ENCODE data around the gene INPP5A. TPM values are rescaled to one million over a fixed set of nuclear protein-coding genes. Genes with fewer than 3 reads are reported as not detected.
"Not testable (repeated sequence)": the region's sequence is repeated elsewhere in the genome, so short reads cannot be mapped to it uniquely, and the experiment has no call there.

Gene INPP5A
- polyA plus RNA-seq, 4 donors = 21.1 to 25.0 (median 22.8) TPM

GRCh38 chr10:132793213-132793612 is 255.6 kb downstream of the INPP5A start:
- Histone ChIP-seq H3K27me3 (ENCODE audit: control insufficient read depth in 3 of 3, insufficient read depth in 3 of 3, low read length in 3 of 3) (peaks cover 10 to 32% (median 13%) of the 10 kb centered on the region in 3 donors), H3K4me1 (ENCODE audit: control insufficient read depth in 3 of 3, insufficient read depth in 2 of 3, low read depth in 1 of 3, low read length in 2 of 3) (no peaks in the 10 kb centered on the region), H3K4me3 (ENCODE audit: low read depth in 1 of 3, low read length in 3 of 3) (no peak overlapping the region), H3K9me3 (ENCODE audit: control insufficient read depth in 2 of 2, insufficient read depth in 1 of 2, low read depth in 1 of 2, low read length in 1 of 2) (no peaks in the 10 kb centered on the region), H3K27ac (ENCODE audit: low read depth in 1 of 3, low read length in 2 of 3) (no peak overlapping the region), H3K36me3 (ENCODE audit: control insufficient read depth in 3 of 3, insufficient read depth in 2 of 3, low read depth in 1 of 3, low read length in 3 of 3) (no peaks in the 10 kb centered on the region)
- DNase-seq (no peak), FAIRE-seq (no peak)
- WGBS, 3 donors = 63 to 83% (median 68%) methylated on average over 8 to 9 of the region's 9 CpGs

- no peak for FAIRE-seq
- no peaks in the 10 kb centered on the region for H3K9me3 ChIP-seq (ENCODE audit: control insufficient read depth in 2 of 2, insufficient read depth in 1 of 2, low read depth in 1 of 2, low read length in 1 of 2)
- H3K4me3 ChIP-seq (ENCODE audit: low read depth in 1 of 3, low read length in 3 of 3) = no peak overlapping the region
- no peaks in the 10 kb centered on the region for H3K36me3 ChIP-seq (ENCODE audit: control insufficient read depth in 3 of 3, insufficient read depth in 2 of 3, low read depth in 1 of 3, low read length in 3 of 3)
- no peaks in the 10 kb centered on the region for H3K4me1 ChIP-seq (ENCODE audit: control insufficient read depth in 3 of 3, insufficient read depth in 2 of 3, low read depth in 1 of 3, low read length in 2 of 3)
- 56 to 67% (median 57%) methylated on average over 48 to 57 of the region's 57 CpGs for WGBS, 3 donors
- H3K27me3 ChIP-seq (ENCODE audit: control insufficient read depth in 3 of 3, insufficient read depth in 3 of 3, low read length in 3 of 3) = peaks cover 3 to 23% (median 7%) of the 10 kb centered on the region in 3 donors
- DNase-seq = no peak
- H3K27ac ChIP-seq (ENCODE audit: low read depth in 1 of 3, low read length in 2 of 3) = no peak overlapping the region
Observed at GRCh38 chr10:132793871-132794849, 256.6 kb downstream of the INPP5A start.

- no peak for FAIRE-seq
Observed at GRCh38 chr10:132796846-132797245, 259.3 kb downstream of the INPP5A start.

GRCh38 chr10:132797986-132798385 is 260.4 kb downstream of the INPP5A start:
- H3K4me1 ChIP-seq (ENCODE audit: control insufficient read depth in 3 of 3, insufficient read depth in 2 of 3, low read depth in 1 of 3, low read length in 2 of 3); DNase-seq; H3K27ac ChIP-seq (ENCODE audit: low read depth in 1 of 3, low read length in 2 of 3); H3K36me3 ChIP-seq (ENCODE audit: control insufficient read depth in 3 of 3, insufficient read depth in 2 of 3, low read depth in 1 of 3, low read length in 3 of 3); H3K9me3 ChIP-seq (ENCODE audit: control insufficient read depth in 2 of 2, insufficient read depth in 1 of 2, low read depth in 1 of 2, low read length in 1 of 2); FAIRE-seq; H3K4me3 ChIP-seq (ENCODE audit: low read depth in 1 of 3, low read length in 3 of 3); H3K27me3 ChIP-seq (ENCODE audit: control insufficient read depth in 3 of 3, insufficient read depth in 3 of 3, low read length in 3 of 3): not testable (repeated sequence)
- whole genome bisulfite sequencing, 3 donors = 89 to 91% (median 91%) methylated on average over 21 to 32 of the region's 32 CpGs

More at GRCh38 chr10:132796846-132797245, 259.3 kb downstream of the INPP5A start:
- no peaks in the 10 kb centered on the region for H3K4me1 ChIP-seq (ENCODE audit: control insufficient read depth in 3 of 3, insufficient read depth in 2 of 3, low read depth in 1 of 3, low read length in 2 of 3)
- no peaks in the 10 kb centered on the region for H3K36me3 ChIP-seq (ENCODE audit: control insufficient read depth in 3 of 3, insufficient read depth in 2 of 3, low read depth in 1 of 3, low read length in 3 of 3)
- H3K4me3 ChIP-seq (ENCODE audit: low read depth in 1 of 3, low read length in 3 of 3) = no peak overlapping the region
- DNase-seq = no peak
- H3K27me3 ChIP-seq (ENCODE audit: control insufficient read depth in 3 of 3, insufficient read depth in 3 of 3, low read length in 3 of 3) = peaks cover 0 to 2% (median 1%) of the 10 kb centered on the region in 3 donors
- 74 to 83% (median 80%) methylated on average over 20 to 21 of the region's 21 CpGs for WGBS, 3 donors
- peaks cover 0 to 2% of the 10 kb centered on the region in 2 donors for H3K9me3 ChIP-seq (ENCODE audit: control insufficient read depth in 2 of 2, insufficient read depth in 1 of 2, low read depth in 1 of 2, low read length in 1 of 2)
- H3K27ac ChIP-seq (ENCODE audit: low read depth in 1 of 3, low read length in 2 of 3) = no peak overlapping the region

- Histone ChIP-seq H3K4me3 (ENCODE audit: low read depth in 1 of 3, low read length in 3 of 3) (no peak overlapping the region), H3K36me3 (ENCODE audit: control insufficient read depth in 3 of 3, insufficient read depth in 2 of 3, low read depth in 1 of 3, low read length in 3 of 3) (no peaks in the 10 kb centered on the region), H3K27ac (ENCODE audit: low read depth in 1 of 3, low read length in 2 of 3) (no peak overlapping the region), H3K4me1 (ENCODE audit: control insufficient read depth in 3 of 3, insufficient read depth in 2 of 3, low read depth in 1 of 3, low read length in 2 of 3) (no peaks in the 10 kb centered on the region), H3K9me3 (ENCODE audit: control insufficient read depth in 2 of 2, insufficient read depth in 1 of 2, low read depth in 1 of 2, low read length in 1 of 2) (peaks cover 0 to 6% of the 10 kb centered on the region in 2 donors), H3K27me3 (ENCODE audit: control insufficient read depth in 3 of 3, insufficient read depth in 3 of 3, low read length in 3 of 3) (peaks cover 0 to 2% (median 2%) of the 10 kb centered on the region in 3 donors)
- FAIRE-seq = no peak
- WGBS, 3 donors = 80 to 87% (median 86%) methylated on average over 20 to 21 of the region's 21 CpGs
- no peak for DNase-seq
Observed at GRCh38 chr10:132798403-132798802, 260.8 kb downstream of the INPP5A start.

- peaks cover 0 to 6% of the 10 kb centered on the region in 2 donors for H3K9me3 ChIP-seq (ENCODE audit: control insufficient read depth in 2 of 2, insufficient read depth in 1 of 2, low read depth in 1 of 2, low read length in 1 of 2)
- no peak for FAIRE-seq
- whole genome bisulfite sequencing, 3 donors = 83 to 91% (median 89%) methylated on average over 10 to 15 of the region's 15 CpGs
Observed at GRCh38 chr10:132798876-132799275, 261.3 kb downstream of the INPP5A start.

GRCh38 chr10:132799865-132800264 is 262.3 kb downstream of the INPP5A start:
- 89 to 98% (median 90%) methylated on average over 10 to 11 of the region's 11 CpGs for WGBS, 3 donors

More at GRCh38 chr10:132798876-132799275, 261.3 kb downstream of the INPP5A start:
- DNase-seq = no peak
- no peaks in the 10 kb centered on the region for H3K4me1 ChIP-seq (ENCODE audit: control insufficient read depth in 3 of 3, insufficient read depth in 2 of 3, low read depth in 1 of 3, low read length in 2 of 3)
- H3K36me3 ChIP-seq (ENCODE audit: control insufficient read depth in 3 of 3, insufficient read depth in 2 of 3, low read depth in 1 of 3, low read length in 3 of 3) = no peaks in the 10 kb centered on the region
- no peak overlapping the region for H3K27ac ChIP-seq (ENCODE audit: low read depth in 1 of 3, low read length in 2 of 3)
- H3K27me3 ChIP-seq (ENCODE audit: control insufficient read depth in 3 of 3, insufficient read depth in 3 of 3, low read length in 3 of 3) = peaks cover 0 to 2% (median 0%) of the 10 kb centered on the region in 3 donors
- no peak overlapping the region for H3K4me3 ChIP-seq (ENCODE audit: low read depth in 1 of 3, low read length in 3 of 3)

GRCh38 chr10:132802048-132802447 is 264.5 kb downstream of the INPP5A start:
- no peaks in the 10 kb centered on the region for H3K36me3 ChIP-seq (ENCODE audit: control insufficient read depth in 3 of 3, insufficient read depth in 2 of 3, low read depth in 1 of 3, low read length in 3 of 3)
- H3K27ac ChIP-seq (ENCODE audit: low read depth in 1 of 3, low read length in 2 of 3) = no peak overlapping the region
- H3K4me3 ChIP-seq (ENCODE audit: low read depth in 1 of 3, low read length in 3 of 3) = no peak overlapping the region
- no peaks in the 10 kb centered on the region for H3K4me1 ChIP-seq (ENCODE audit: control insufficient read depth in 3 of 3, insufficient read depth in 2 of 3, low read depth in 1 of 3, low read length in 2 of 3)
- WGBS, 3 donors = 85 to 94% (median 91%) methylated on average over 8 of the region's 8 CpGs
- DNase-seq (no peak), FAIRE-seq (no peak)
- peaks cover 0 to 2% (median 0%) of the 10 kb centered on the region in 3 donors for H3K27me3 ChIP-seq (ENCODE audit: control insufficient read depth in 3 of 3, insufficient read depth in 3 of 3, low read length in 3 of 3)
- H3K9me3 ChIP-seq (ENCODE audit: control insufficient read depth in 2 of 2, insufficient read depth in 1 of 2, low read depth in 1 of 2, low read length in 1 of 2) = peaks cover 0 to 6% of the 10 kb centered on the region in 2 donors

More at GRCh38 chr10:132799865-132800264, 262.3 kb downstream of the INPP5A start:
- no peak overlapping the region for H3K27ac ChIP-seq (ENCODE audit: low read depth in 1 of 3, low read length in 2 of 3)
- H3K36me3 ChIP-seq (ENCODE audit: control insufficient read depth in 3 of 3, insufficient read depth in 2 of 3, low read depth in 1 of 3, low read length in 3 of 3) = no peaks in the 10 kb centered on the region
- no peak for FAIRE-seq
- no peaks in the 10 kb centered on the region for H3K4me1 ChIP-seq (ENCODE audit: control insufficient read depth in 3 of 3, insufficient read depth in 2 of 3, low read depth in 1 of 3, low read length in 2 of 3)
- H3K27me3 ChIP-seq (ENCODE audit: control insufficient read depth in 3 of 3, insufficient read depth in 3 of 3, low read length in 3 of 3) = peaks cover 0 to 2% (median 0%) of the 10 kb centered on the region in 3 donors
- peaks cover 0 to 6% of the 10 kb centered on the region in 2 donors for H3K9me3 ChIP-seq (ENCODE audit: control insufficient read depth in 2 of 2, insufficient read depth in 1 of 2, low read depth in 1 of 2, low read length in 1 of 2)
- no peak overlapping the region for H3K4me3 ChIP-seq (ENCODE audit: low read depth in 1 of 3, low read length in 3 of 3)
- no peak for DNase-seq
